HG02798 (cell line): ENCODE data around the gene ITIH4.

ENCODE experiments used
- ATAC-seq: cut with Tn5 transposase; IDR thresholded peaks from one replicate; pipeline ENCODE4 v1.9.1; 2021; ENCODE audit warnings: mild to moderate bottlenecking; ENCODE audit not compliant: unreplicated experiment, poor library complexity

ITIH4 gene

DNA sequence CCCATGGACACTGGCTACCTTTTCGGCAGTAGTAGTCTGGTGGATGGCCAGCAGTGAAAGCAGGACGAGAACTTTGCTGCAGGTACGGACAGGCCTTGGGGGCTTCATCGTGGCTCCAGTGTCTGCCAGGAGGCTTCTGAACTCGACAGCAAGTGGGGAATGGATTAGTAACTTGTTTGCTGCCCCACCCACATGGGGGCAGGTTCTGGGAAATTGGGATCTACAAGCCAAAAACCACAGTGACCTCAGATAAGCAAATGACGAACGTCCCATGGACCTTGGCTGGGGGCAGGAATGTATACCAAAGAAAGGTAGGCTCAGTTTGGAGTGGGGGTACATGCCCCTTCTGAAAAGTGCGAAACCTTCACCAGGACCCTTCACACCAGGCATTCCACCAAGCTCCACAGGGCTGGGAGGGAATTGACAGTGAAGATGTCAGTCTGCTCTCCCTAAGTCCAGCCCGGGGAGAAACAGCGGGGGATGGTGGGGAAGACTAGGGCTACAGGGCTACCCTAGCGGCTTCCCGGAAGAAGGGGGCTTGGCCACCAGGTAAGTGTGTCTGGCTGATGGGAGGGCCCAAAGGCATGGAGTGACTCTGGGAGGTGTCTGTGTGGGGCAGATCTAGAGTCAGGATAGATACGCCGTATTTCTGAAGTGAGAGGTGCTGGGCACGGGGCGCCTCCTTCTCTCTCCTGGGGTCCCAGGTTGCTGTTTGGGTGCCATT lies at the start of gene ITIH4:
Gene ITIH4 (minus strand): TSS at position 138 of the 724 bp plus-strand sequence. CDS start 30 bp downstream, at position 108.
- ATAC-seq, result no peak

DNA sequence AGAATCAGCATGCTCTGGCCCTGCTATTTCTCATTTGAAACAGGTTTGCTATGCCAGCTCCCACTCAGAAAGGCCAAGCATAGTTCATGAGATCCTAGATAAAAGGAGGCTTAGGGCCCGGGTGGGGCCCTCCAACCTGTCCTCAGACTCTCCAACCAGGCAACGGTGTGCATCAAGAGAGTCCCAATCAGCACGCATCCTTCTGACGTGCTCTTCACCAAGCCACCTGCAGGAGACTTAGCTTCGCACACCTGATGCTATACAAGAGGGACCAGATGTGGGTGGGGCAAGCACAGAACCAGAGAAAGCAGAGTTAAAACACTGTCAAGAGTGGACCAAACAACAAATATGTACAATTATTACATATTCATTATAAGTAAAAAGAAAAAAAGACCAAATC lies 49.6 kb upstream of the ITIH4 start:
- ATAC-seq, result peak; percentile 32

DNA sequence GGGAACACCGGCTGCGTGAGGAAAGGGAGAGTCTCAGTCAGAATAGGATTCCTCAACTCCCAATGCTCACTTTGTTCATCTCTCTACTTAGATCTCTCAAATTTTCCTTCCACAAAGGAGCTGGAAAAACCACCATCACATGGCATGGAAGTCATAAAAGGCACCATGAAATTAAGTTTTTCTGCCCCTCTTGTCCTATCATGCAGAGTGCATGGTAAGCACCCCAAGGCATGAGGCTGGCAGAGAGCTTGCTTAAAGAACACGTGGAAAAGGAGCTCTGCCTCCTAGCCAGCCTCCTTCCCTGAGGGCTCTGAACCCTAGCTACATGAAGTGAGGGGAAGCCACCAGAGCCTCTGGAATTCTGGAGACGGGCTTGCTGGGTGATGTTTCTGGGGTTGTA lies 49.1 kb upstream of the ITIH4 start:
- no peak for ATAC-seq

DNA sequence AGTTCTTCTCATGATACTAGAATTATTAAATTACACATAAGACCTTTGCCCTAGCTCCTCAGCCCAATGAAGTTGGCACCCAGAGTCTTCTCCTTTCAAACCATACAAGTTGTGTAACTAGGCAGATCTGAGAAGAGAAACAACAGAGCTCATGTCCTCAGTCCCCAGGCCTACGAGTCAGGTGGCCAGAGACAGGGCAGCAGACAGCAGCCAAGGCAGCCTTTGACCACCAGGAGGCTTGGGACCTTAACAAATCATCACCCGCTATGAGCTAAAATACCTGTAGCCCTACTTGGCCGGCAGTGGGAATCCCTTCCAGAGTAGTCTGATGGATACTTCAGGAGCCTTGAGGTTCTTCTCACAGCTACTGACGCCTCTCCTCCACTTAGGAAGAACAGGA lies 48.6 kb upstream of the ITIH4 start:
- ATAC-seq, result no peak

DNA sequence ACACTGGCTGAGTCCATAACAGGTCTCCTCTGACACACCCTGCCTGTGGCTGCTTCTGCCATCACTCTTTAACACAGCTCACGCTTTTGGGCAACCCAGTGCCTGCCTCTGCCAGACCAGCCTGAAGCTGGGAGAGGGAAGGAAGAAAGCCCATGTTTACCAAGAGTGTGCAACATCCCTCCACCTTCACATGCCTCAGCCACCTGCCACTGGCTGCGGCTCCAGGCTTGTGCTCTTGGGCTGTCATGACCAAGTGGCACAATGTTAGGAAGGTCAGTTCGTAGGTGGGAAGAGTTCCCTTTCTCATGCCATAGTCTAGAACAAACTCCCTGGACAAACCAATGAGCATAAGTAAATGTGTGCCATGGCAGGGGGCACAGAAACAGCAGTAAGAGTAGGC lies 46.6 kb upstream of the ITIH4 start:
- no peak for ATAC-seq

DNA sequence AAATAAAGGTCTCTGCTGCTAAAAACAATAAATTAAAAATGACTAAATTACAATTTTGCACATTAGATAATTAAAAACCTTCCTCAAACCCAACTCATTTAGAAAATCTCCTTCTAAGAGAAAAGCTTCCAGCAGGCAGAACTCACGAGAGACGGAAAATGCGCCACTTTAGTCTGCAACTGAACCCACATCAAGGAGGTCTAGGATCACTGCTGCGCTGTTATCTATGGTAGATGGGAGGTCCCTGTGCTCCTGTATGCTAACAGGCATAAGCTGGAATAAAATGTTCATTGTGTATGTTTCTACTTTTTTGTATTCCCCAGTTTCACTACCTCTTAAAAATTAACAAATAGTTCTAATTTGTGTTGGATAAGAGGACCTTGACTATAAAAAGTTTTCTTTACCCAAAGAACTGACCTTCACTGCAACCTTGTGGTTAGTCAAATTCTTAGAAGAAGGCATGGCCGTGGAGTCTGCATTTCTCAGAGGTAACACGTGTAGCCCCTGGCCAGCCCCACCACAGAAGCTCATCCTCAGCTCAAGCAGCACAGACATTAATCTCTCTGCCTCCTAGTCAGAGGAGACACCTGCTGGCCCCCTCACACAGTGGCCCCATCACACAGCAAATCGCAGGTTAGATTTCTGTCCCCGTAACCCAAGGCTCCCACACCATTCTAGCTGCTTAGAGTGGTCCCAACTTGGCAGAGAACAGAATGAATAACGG lies 44.6 kb upstream of the ITIH4 start:
- no peak for ATAC-seq

DNA sequence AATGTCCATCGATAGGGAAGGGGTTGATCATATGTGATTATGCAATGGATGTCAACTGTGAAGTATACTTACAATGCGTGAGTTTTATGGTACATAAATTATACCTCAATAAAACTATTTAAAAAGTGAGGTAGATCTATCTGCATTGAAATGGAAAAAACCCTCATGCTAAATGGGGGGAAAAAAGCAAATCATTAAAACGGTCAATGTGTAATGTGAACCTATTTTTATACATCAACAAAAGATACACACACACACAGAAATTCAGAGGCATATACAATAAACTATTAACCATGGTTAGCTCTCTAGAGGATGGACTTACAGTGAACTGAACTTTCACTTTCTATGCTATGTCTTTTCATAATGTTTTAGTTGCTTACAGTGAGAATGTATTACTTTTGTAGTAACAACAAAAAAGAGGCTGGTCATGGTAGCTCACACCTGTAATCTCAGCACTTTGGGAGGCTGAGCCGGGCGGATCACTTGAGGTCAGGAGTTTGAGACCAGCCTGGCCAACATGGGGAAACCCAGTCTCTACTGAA lies 43.8 kb upstream of the ITIH4 start:
- no peak for ATAC-seq

DNA sequence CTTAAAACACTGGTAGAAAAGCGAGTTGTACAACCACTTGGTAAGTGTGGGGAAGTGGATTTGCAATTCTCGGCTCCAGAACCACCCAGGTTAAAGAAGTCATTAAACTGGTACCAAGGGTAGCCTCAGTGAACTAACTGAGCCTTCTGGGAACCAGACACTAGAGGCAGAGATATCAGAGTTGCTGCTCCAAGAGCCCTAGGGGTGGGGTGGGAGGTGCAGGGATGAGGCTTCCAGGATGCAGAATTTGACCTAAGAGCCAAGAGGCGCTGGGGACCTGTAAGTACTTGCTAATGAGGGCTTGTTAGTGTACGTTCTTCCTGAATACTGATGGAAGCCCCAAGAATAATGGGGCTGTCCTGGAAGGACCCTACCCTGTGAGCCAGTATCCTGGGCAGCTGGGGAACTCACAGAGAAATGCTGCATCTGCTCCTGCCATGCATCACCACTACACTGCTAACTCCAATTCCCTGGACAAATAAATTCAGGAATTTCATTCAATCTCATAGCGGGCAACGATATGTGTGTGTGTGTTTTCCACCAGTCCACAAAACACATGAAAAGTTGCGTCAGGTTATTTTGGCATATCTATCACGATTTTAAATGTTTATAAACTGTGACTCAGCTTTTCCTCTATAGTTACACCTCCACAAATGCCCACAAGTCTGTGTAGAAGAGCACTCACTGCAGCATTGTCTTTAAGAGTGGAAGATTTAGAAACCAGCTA lies 43.1 kb upstream of the ITIH4 start:
- no peak for ATAC-seq

DNA sequence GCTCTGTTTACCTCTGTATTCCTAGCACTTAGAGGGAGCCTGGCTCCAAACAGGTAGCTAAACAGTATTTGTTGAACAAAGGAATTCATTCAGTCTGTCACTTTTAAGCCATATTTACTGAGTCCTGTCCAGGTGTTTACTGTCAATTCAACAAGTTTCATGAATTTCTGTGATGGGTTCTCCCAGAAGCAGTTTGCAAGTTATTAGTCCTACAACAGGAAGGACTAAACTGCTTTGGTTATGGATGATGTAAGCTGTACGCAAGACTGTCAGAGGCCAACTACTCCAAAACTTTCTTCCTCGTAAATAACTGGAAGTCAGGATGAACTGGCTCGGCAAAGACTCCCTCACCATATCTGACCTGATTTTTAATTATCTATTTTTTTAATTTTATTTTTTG lies 41.8 kb upstream of the ITIH4 start:
- no peak for ATAC-seq

DNA sequence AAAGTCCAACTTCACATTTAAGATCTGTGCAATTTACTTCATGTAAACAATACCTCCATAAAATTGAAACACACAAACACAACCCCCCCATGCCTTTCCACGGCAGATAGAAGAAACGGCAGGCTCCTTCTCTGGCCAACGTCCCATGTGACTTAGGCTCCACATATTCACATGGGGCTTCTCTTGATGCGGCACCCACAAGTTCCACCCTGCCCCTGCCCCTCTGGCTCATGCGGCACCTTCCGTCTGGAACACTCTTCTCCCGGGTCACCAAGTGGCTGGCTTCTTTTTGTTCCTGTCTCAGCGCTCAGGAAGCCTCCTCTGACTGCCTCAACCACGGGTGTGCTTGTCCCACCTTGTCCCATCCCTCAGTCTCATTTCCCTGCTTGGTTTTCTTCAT lies 41.3 kb upstream of the ITIH4 start:
- ATAC-seq, result no peak

DNA sequence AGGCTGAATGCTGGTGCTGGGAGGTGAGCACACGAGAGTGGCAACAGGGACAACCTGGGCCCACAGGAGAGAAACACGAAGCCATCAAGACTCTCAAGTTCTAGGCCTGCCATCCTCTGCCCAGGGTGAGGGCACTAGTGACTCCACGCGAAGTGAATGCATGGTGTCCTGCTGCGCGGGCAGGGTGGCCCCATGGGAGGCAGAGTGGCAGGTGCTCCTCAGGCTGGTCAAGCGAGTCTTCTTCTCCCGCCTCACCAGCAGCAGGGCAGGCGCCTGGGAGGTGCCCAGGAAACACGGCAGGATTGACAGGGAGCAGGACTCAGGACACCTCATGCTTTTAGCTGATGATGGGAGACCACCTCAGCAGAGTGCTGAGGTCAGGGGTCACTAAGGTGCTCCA lies 40.0 kb upstream of the ITIH4 start:
- ATAC-seq, result no peak

DNA sequence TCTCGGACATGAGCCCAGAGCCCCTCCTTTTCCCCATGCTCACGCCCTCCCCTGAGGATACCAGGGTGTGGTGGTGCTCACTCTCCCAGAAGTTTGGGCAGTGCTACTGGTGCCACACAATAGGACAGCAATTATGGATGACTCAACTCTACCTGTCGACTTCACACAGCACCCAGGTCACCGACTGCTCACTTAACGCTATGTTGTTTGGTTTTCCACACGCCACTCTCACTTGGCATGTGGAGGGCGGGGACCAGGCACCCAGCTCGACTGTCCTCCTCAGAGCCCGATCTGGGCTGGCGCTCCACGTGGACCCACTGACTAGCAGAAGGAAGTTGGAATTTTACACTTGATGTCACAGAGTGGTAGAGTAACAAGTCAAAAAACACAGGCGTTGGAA lies 36.0 kb upstream of the ITIH4 start:
- no peak for ATAC-seq

DNA sequence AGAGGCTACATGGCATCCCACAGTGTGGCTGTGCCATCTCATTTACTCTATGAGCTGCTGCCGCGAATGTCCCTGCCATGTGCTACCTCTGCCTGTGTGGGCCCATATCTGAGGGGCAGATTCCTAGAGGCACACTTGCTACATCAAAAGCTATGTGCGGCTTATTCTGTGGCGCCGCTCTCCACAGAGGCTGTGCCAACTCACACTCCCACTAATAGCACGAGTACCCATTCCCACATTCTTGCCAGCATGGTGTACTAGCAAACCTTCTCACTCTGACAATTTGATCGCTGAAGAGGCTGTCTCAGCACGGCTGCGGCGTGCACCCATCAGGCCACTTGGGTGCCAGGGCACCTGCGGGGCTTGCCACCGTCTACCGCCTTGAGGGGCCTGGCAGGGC lies 35.5 kb upstream of the ITIH4 start:
- ATAC-seq, result no peak

DNA sequence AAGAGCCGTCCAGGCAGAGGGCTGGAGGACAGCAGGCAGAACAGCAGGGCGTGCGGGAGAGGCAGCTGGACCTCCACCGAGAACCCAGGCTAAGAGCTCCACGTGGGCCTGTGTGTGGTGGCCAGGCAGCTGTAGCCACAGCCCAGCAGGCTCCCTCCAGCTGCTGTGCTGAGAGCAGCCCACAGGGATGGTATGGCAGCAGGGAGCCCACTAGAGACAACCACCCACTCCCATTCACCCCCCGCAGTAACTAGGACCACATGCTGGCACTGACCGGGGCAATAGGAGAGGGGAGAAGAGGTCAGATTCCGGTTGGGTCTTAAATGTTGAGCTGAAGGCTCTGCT lies 29.9 kb upstream of the ITIH4 start:
- ATAC-seq, result no peak

DNA sequence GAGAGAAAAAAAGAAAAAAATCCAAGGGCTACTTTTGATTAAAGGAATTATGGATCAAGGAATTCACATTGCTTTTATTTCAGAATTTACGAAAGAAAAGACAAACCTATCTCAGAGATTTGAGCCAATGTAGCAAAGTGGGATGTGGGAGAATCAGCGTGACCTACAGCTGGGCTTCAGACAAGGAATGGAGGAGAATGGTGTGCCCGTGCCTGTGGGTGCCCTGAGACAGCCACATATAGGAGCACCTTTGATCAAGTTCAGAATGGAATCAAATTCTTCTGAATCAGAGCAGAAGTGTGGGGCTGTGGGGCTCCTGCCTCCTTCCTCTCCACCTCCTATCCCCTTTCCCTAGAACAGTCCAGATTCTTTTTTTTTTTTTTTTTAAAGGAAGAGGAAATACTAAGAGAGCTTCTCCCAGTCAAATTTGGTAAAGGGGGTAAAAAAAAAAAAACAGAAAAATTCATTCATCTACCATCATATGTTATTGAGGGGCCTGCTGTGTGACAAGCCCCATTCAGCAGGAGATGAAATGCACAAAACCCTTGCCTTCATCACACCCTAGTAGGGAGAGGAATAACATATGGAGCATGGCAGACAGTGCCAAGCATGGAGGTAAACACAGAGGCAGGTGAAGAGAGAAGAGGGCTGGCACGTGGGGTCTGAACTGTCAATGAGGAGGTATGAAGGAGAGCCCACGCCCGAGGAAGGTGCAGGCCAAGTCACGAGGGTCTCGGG lies 29.4 kb upstream of the ITIH4 start:
- ATAC-seq, result no peak

DNA sequence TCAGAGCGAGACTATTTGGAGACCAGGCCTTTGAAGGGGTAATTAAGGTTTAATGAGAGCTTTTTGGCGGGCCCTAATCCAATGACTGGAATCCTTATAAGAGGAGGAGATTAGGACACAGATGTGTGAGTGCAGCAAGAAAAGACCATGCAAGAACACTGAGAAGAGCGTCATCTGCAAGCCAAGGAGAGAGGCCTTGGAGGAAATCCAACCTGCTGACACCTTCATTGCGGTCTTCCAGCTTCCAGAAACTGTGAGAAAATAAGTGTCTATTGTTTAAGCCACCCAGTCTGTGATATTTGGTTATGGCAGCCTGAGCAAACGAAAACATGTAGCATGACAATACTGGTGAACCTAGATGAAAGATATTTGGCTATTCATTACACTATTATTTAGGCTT lies 27.4 kb upstream of the ITIH4 start:
- ATAC-seq, result no peak

DNA sequence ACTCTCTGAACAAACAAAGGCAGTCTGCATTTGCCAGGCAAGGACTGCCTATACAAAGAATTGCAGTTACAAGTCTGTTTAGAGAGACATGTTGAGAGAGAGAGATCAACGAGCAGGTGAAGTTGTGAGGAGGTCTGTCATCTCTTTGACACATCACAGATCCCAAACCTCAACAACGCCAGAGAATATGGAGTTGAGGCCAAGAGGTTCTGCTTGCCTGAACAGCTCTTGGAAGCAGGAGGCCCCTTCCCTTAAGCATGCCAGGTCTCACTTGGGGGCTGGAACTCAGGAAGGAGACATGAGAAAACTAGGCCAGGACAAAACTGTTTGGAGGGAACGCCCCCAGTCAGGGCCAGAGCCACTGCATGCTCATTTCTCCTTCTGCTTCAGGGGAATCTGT lies 26.7 kb upstream of the ITIH4 start:
- no peak for ATAC-seq

DNA sequence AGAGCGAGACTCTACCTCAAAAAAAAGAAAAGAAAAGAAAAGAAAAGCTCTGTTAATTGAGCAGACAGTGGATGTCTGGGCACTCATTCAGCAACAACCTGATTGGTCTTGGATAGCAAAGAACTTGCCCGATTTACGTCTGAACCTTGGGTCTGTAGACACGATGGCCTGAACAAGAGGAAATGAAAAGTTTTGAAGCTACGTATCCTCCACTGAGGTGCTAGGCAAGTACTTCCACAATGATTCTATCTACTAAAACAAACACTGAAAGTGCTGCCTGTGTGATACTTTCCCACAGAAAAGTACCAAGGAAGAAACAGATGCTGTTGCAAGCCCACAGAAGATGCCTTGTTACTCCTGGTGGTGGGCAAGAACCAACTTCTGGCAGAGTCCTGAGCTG lies 26.2 kb upstream of the ITIH4 start:
- no peak for ATAC-seq

DNA sequence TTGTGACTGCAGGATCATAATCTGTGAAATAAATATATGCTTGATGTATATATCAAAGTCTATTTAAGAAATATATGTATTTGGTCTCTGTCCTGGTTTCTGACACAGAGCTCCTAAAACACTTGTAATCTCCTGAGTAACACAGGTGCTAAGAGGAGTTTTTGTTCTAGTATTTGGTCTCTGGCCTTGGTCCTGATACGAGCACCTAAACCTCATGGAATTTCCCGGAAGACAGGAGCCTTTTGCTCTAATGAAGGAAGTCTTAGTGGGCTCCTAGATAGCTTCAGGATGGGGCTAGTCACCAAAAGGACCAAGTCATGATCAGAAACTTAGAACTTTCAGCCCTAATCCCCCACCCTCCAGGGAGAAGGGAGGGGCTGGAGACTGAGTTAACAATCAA lies 23.5 kb upstream of the ITIH4 start:
- ATAC-seq, result no peak

DNA sequence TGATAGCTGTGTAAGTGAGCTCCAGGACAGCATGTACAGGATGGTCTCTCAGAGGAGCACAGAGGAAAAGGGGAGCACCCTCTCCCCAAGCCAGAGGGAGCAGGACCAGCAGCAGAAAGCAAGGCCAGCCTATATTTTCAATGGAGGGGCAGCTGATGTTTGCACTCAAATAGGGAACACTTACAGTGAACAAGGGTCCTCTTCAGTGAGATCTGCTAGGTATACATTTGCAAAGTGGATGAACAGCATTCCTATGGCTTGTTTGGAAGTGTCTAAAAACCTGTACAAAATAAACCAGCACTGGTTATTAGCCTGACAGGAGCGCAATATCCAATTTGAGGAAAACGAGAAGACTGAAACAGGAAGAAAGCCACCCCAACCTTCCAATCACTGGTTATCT lies 21.9 kb upstream of the ITIH4 start:
- no peak for ATAC-seq

DNA sequence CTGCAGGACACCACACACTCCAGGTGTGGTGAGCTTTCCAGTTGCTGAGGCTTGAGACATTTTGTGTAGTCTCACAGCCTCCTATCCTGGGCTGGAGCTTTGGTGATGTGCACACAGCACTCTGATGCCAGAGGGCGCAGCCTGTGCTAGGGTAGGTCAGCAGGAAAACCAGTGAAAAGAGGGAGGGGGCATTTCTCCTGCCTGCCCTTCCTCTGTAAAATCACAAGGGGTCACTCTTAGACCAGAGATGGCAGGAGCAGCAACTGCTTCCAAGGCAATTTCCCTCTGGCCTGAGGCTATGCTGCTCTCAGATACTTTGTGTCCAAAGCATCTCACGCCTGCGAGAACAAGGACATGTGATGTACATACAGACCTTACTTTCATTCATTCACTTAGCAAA lies 20.9 kb upstream of the ITIH4 start:
- no peak for ATAC-seq
